ENCODE data around the gene POU3F2. TPM values are rescaled to one million over a fixed set of nuclear protein-coding genes. Genes with fewer than 3 reads are reported as not detected.

The POU3F2 gene
- total RNA-seq, 2 experiments from 2014 or later, result not detected

DNA sequence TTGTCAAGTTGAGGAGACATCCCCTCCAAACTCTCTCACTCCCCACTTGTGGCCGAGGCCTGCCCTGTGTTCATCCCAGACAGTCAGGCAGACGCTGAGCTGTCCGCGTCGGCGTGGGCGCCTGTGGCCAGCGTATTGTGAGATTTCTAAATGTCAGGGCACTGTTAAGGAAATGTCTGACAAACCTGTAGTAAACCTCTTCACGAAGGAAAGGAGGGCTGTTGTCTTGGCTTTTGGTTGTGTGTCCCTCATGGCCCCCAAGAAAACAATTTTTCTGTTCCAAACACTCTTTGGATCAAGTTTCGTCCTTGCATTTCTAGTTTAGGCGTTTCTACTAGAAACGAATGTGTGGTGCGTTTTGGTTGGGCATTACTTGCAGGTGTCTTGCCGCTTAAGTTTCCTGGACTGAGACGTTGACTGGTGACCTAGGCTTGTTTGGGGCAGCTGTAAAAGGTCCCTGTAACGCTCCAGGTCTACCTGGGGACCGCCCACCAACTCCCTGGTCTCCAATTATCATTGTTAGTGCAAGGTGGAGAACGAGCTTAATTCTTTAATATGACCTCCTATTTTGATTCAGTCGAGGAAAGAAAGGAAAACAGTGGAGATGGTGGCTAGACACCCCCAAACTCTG lies 8.7 kb upstream of the POU3F2 start:
- DNase-seq (no peak), ATAC-seq (no peak)
- no peak for TF ChIP-seq CTCF (IDR thresholded peaks at IDR 0.05)
- peaks cover 30% of the 10 kb centered on the region for H3K4me1 Mint-ChIP-seq (ENCODE audit: low read depth)
- no peaks in the 10 kb centered on the region for H3K9me3 Mint-ChIP-seq
- no peaks in the 10 kb centered on the region for H3K36me3 Mint-ChIP-seq (ENCODE audit: low read depth)
- H3K27me3 Mint-ChIP-seq, result peaks cover 75% of the 10 kb centered on the region
- ChIA-PET POLR2A (no interaction called here), CTCF (interaction anchor here (1.3 kb wide), 1 partner anchor 19 kb away, joined by 4 read pairs; no protein-coding TSS in a partner anchor)
- no peak overlapping the region for H3K27ac Mint-ChIP-seq
- H3K4me3 Mint-ChIP-seq, result no peak overlapping the region
- intact Hi-C loops (cut with micrococcal nuclease), result no loop called here

DNA sequence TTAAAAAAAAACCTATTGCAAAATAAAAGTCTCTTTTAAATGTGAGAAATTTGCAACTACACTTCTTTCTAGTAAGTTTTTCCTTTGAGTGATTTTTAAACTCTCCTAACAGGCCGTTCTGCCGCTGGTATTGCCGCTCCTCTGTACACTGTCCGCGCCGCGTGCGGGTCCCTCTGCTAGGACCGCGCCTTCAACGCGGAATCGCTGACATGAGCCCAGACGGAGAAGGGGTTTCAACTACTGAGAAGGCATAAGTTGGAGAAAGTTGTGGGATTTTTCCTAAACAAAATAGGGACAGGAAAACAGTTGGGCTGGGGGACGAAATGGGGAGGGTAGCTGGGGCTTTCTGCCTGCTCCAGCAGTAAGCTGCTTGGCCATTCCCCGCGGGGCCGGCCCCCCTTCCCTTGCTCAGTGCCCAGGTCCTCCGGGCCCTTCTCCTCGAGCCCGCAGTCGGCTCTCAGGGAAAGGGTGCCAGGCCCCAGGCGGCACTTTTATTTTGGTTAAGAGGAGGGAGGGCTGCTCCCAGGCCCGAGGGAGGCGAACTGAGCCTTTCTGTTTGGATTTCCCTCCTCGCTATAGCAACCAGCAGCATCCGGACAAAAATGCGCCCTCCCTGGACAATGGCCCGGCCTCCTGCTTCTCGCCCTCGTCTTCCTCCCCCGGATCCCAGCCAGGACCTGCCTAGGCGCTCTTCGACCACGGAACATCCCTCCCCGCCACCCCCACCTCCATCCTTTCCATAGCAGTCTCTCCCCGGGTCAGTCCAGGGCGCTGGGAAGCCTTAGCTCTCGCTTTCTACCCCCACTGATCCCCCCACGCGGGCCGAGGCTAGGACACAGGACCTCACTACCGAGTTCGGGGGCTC lies 6.8 kb upstream of the POU3F2 start:
- no peak for DNase-seq
- POLR2A ChIA-PET, result no interaction called here
- no peaks in the 10 kb centered on the region for H3K9me3 Mint-ChIP-seq
- intact Hi-C loops (cut with micrococcal nuclease), result no loop called here
- peaks cover 41% of the 10 kb centered on the region for H3K4me1 Mint-ChIP-seq (ENCODE audit: low read depth)
- no peak overlapping the region for H3K4me3 Mint-ChIP-seq
- H3K36me3 Mint-ChIP-seq (ENCODE audit: low read depth), result peaks cover 1% of the 10 kb centered on the region
- no peak for TF ChIP-seq CTCF (IDR thresholded peaks at IDR 0.05)
- CTCF ChIA-PET, result interaction anchor here (0.8 kb wide), 1 partner anchor 787 kb away, joined by 3 read pairs; no protein-coding TSS in a partner anchor
- peaks cover 76% of the 10 kb centered on the region for H3K27me3 Mint-ChIP-seq
- ATAC-seq, result no peak
- H3K27ac Mint-ChIP-seq, result no peak overlapping the region

- no peak for TF ChIP-seq CTCF (IDR thresholded peaks at IDR 0.05)
- Mint-ChIP-seq H3K4me3 (no peak overlapping the region), H3K4me1 (ENCODE audit: low read depth) (peaks cover 49% of the 10 kb centered on the region), H3K36me3 (ENCODE audit: low read depth) (peaks cover 3% of the 10 kb centered on the region), H3K27me3 (peaks cover 81% of the 10 kb centered on the region), H3K27ac (no peak overlapping the region), H3K9me3 (no peaks in the 10 kb centered on the region)
- ChIA-PET POLR2A (no interaction called here), CTCF (interaction anchor here (0.8 to 1.5 kb wide), 4 partner anchors 8 to 786 kb away, joined by 3 to 5 read pairs (median 4); no protein-coding TSS in a partner anchor)
- intact Hi-C loops (cut with micrococcal nuclease), result no loop called here
- ATAC-seq, result no peak
- no peak for DNase-seq
Measured at GRCh38 chr6:98828211-98828788, 6.1 kb upstream of the POU3F2 start.

DNA sequence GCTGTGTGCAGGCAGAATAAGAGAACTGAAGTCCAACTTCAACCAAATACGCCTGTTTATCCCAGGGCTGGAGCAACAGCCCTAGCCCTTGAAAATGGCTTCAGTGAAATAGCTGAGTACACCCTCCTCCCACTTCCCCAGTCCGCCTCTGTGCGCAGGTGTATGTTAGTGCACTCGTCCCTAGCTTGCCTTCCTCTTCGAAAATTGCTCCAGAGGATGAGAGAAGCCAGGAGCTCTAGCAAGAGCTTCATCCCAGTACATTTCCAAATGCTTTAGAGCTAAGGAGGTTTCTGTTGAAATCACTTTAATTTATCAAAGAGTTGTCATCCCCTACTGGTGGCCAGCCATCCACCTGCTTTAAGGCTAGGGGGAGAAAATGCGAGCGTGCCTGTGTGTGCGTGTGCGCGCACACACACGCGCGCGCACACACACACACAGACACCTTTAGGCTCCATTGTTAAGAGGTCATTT lies 5.4 kb upstream of the POU3F2 start:
- Mint-ChIP-seq H3K36me3 (ENCODE audit: low read depth) (peaks cover 3% of the 10 kb centered on the region), H3K27me3 (peaks cover 81% of the 10 kb centered on the region), H3K4me3 (no peak overlapping the region), H3K4me1 (ENCODE audit: low read depth) (peaks cover 49% of the 10 kb centered on the region), H3K9me3 (no peaks in the 10 kb centered on the region), H3K27ac (no peak overlapping the region)
- intact Hi-C loops (cut with micrococcal nuclease), result no loop called here
- no peak for ATAC-seq
- POLR2A ChIA-PET, result no interaction called here
- no peak for TF ChIP-seq CTCF (IDR thresholded peaks at IDR 0.05)
- DNase-seq, result no peak
- CTCF ChIA-PET, result interaction anchor here (1.1 to 1.5 kb wide), 3 partner anchors 8 to 17 kb away, joined by 3 to 5 read pairs (median 4); no protein-coding TSS in a partner anchor
